DOHH2 (cell line): ENCODE measurements around the gene IGDCC3.
A peak's percentile ranks its signal among the peaks of the same experiment; 100 is the strongest.

Experiments
- H3F3A ChIP-seq: fragments of 200-600 bp; sonication (generic), shearing (Covaris generic); 2 replicates; pipeline ENCODE4 v1.6.0; 2016; ENCODE audit warnings: antibody characterized with exemption, mild to moderate bottlenecking; ENCODE audit not compliant: control insufficient read depth, insufficient read depth
- H3K27ac ChIP-seq: fragments of 200-600 bp; sonication (generic); 2 replicates; pipeline ENCODE4 v1.5.1; 2014; ENCODE audit warnings: low read depth, mild to moderate bottlenecking, low read length, moderate library complexity
- H3K27me3 ChIP-seq: fragments of 200-600 bp; sonication (generic); 2 replicates; pipeline ENCODE4 v1.6.1; 2014; ENCODE audit warnings: mild to moderate bottlenecking, low read length, mixed read lengths; ENCODE audit not compliant: control insufficient read depth
- H3K36me3 ChIP-seq: fragments of 200-600 bp; sonication (generic); 2 replicates; pipeline ENCODE4 v1.6.1; 2014; ENCODE audit warnings: mild to moderate bottlenecking, low read length, moderate library complexity, mixed read lengths; ENCODE audit not compliant: control insufficient read depth
- H3K4me1 ChIP-seq: fragments of 200-600 bp; sonication (generic); 2 replicates; pipeline ENCODE4 v1.6.1; 2014; ENCODE audit warnings: mild to moderate bottlenecking, low read length, mixed read lengths; ENCODE audit not compliant: control insufficient read depth
- H3K4me2 ChIP-seq: fragments of 200-600 bp; sonication (generic); 2 replicates; pipeline ENCODE4 v1.6.0; 2014; ENCODE audit warnings: mild to moderate bottlenecking, low read length, moderate library complexity
- H3K4me3 ChIP-seq: fragments of 200-600 bp; sonication (generic); 2 replicates; pipeline ENCODE4 v1.5.1; 2014; ENCODE audit warnings: mild to moderate bottlenecking, low read length, mixed read lengths
- H3K79me2 ChIP-seq: fragments of 200-600 bp; sonication (generic); 2 replicates; pipeline ENCODE4 v1.6.1; 2014; ENCODE audit warnings: mild to moderate bottlenecking, low read length, mixed read lengths; ENCODE audit not compliant: control insufficient read depth
- H3K9me2 ChIP-seq: fragments of 200-600 bp; sonication (generic); replicated peaks from 2 replicates; pipeline ENCODE4 v1.6.1; 2014; ENCODE audit warnings: mild to moderate bottlenecking, low read length, mixed read lengths; ENCODE audit not compliant: control insufficient read depth
- H3K9me3 ChIP-seq: fragments of 200-600 bp; sonication (generic); 2 replicates; pipeline ENCODE4 v1.6.1; 2014; ENCODE audit warnings: antibody characterized with exemption, low read length, mixed read lengths; ENCODE audit not compliant: control insufficient read depth, insufficient read depth
- H4K20me1 ChIP-seq: fragments of 200-600 bp; sonication (generic); 2 replicates; pipeline ENCODE4 v1.6.0; 2014; ENCODE audit warnings: low read depth, mild to moderate bottlenecking, antibody characterized with exemption, low read length, moderate library complexity; ENCODE audit not compliant: control insufficient read depth, insufficient read depth
- EZH2phosphoT487 ChIP-seq: fragments of 200-600 bp; sonication (generic); IDR thresholded peaks from 2 replicates; pipeline ENCODE4 v1.6.1; 2017; ENCODE audit warnings: borderline replicate concordance, mild to moderate bottlenecking, antibody characterized with exemption, low read length, moderate library complexity, mixed read lengths
- TF ChIP-seq, protein P1 (sequence below): fragments of 200-600 bp; sonication (generic); IDR thresholded peaks from one replicate; pipeline ENCODE4 v1.5.1; 2014; ENCODE audit warnings: antibody characterized with exemption, mild to moderate bottlenecking, low read depth, low read length; ENCODE audit not compliant: poor library complexity, severe bottlenecking

Gene IGDCC3

GRCh38 chr15:65338823-65339222 is 39.0 kb downstream of the IGDCC3 start:
- Histone ChIP-seq H3K27ac (no peak overlapping the region), H4K20me1 (no peaks in the 10 kb centered on the region), H3K4me3 (no peak overlapping the region), H3K36me3 (no peaks in the 10 kb centered on the region), H3F3A (0 out of 2 replicates have a peak, but pooled peaks cover 5% of the 10 kb centered on the region), H3K79me2 (no peaks in the 10 kb centered on the region), H3K4me2 (no peak overlapping the region), H3K4me1 (peaks cover 50% of the 10 kb centered on the region), H3K9me2 (no peaks in the 10 kb centered on the region), H3K9me3 (no peaks in the 10 kb centered on the region), H3K27me3 (peaks cover 13% of the 10 kb centered on the region)
- TF ChIP-seq, protein P1, sequence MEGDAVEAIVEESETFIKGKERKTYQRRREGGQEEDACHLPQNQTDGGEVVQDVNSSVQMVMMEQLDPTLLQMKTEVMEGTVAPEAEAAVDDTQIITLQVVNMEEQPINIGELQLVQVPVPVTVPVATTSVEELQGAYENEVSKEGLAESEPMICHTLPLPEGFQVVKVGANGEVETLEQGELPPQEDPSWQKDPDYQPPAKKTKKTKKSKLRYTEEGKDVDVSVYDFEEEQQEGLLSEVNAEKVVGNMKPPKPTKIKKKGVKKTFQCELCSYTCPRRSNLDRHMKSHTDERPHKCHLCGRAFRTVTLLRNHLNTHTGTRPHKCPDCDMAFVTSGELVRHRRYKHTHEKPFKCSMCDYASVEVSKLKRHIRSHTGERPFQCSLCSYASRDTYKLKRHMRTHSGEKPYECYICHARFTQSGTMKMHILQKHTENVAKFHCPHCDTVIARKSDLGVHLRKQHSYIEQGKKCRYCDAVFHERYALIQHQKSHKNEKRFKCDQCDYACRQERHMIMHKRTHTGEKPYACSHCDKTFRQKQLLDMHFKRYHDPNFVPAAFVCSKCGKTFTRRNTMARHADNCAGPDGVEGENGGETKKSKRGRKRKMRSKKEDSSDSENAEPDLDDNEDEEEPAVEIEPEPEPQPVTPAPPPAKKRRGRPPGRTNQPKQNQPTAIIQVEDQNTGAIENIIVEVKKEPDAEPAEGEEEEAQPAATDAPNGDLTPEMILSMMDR: no peak
- no peak for TF ChIP-seq EZH2phosphoT487

DNA sequence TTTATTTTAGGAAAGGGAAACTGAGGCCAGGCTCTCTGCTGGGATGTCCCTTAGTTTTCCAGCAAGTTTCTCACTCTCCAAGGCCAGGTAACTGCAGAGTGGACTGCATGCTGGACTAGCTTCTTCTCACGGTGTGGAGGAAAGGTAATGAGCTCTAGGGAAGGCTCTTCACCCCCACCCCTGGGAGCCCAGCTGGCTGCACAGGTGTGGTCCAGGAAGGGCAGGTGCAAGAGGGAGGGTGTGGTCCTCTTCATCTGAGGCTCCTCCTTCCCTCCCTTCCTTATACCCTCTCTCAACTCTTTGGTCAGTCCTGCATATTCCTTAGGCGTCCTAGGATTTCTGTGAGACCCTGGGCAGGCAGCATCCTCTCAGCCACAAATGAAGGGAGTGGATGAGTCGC is 39.4 kb downstream of the IGDCC3 start:
- Histone ChIP-seq H3F3A (0 out of 2 replicates have a peak, but pooled peaks cover 5% of the 10 kb centered on the region), H3K9me3 (no peaks in the 10 kb centered on the region), H3K4me3 (no peak overlapping the region), H4K20me1 (no peaks in the 10 kb centered on the region), H3K4me2 (peak overlapping the region; percentile 77; the same call in 1 of the 2 replicates), H3K79me2 (no peaks in the 10 kb centered on the region), H3K27me3 (peaks cover 10% of the 10 kb centered on the region), H3K27ac (no peak overlapping the region), H3K36me3 (no peaks in the 10 kb centered on the region), H3K4me1 (peaks cover 54% of the 10 kb centered on the region), H3K9me2 (no peaks in the 10 kb centered on the region)
- TF ChIP-seq, protein P1: no peak

DNA sequence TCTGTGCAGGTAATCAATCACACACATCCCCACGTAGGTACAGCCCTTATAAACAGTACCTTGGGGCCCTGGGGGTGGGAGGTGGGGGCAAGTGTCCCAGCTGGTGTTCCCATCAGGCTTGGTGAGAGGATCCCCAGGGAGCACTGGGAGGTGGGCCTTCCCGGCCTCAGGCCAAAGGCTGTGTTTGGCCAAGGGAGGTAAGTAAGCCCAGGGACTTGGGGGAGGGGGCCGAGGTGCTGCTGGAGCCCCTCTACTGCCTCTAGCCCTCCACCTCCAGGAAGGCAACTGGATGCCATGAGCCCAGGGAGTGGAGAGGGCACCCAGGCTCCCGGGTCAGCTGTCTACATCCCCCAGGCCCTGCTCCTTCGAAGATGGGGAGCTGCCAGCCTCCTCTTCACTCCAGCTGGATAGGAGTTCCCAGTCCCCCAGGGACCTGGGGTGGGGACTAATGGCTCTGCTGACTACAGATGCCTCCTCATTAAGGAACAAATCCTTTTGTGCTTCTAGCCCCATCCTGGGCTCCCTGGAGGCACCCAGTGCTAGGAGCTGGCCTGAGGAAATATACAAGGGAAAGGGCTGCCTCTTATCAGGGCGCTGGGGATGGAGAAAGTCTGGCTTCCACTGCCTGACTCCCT is 40.2 kb downstream of the IGDCC3 start:
- Histone ChIP-seq H3K4me3 (peak overlapping the region; percentile 44), H3K4me2 (peak overlapping the region; percentile 77)

More for the DNA sequence above, 40.2 kb downstream of the IGDCC3 start:
- no peaks in the 10 kb centered on the region for H3K36me3 ChIP-seq
- 0 out of 2 replicates have a peak, but pooled peaks cover 5% of the 10 kb centered on the region for H3F3A ChIP-seq
- no peak for TF ChIP-seq EZH2phosphoT487
- TF ChIP-seq, protein P1: no peak
- H3K4me1 ChIP-seq: peaks cover 62% of the 10 kb centered on the region
- H3K9me3 ChIP-seq: no peaks in the 10 kb centered on the region
- H3K27ac ChIP-seq: no peak overlapping the region
- H3K79me2 ChIP-seq: no peaks in the 10 kb centered on the region
- peaks cover 3% of the 10 kb centered on the region for H3K27me3 ChIP-seq
- H3K9me2 ChIP-seq: no peaks in the 10 kb centered on the region
- H4K20me1 ChIP-seq: no peaks in the 10 kb centered on the region
